Prostate gland (tissue), 2 donors: ENCODE measurements around the gene A1BG. TPM values are rescaled to one million over a fixed set of nuclear protein-coding genes. Genes with fewer than 3 reads are reported as not detected.
"Not testable (repeated sequence)": the region's sequence is repeated elsewhere in the genome, so short reads cannot be mapped to it uniquely, and the experiment has no call there.

Source experiments
- DNase-seq: peaks from one replicate; pipeline ENCODE4 v3.0.0-alpha.2; 2019; ENCODE audit warnings: low spot score
- H3K27ac ChIP-seq, 2 donors: fragments of 200-600 bp; sonication (generic); 2 replicates each; pipeline ENCODE4 v1.5.1; 2017 to 2019
- H3K27me3 ChIP-seq: fragments of 200-600 bp; sonication (generic); replicated peaks from 2 replicates; pipeline ENCODE4 v1.5.1; 2019; ENCODE audit not compliant: insufficient read depth
- H3K36me3 ChIP-seq, 2 donors: fragments of 200-600 bp; sonication (generic); 1 replicate in 1 of 2; 2 replicates in 1 of 2; pipeline versions ENCODE4 v1.5.1 to v1.8.1; 2017 to 2019
- H3K4me1 ChIP-seq: fragments of 200-600 bp; sonication (generic); replicated peaks from 2 replicates; pipeline ENCODE4 v1.5.1; 2019
- H3K4me3 ChIP-seq, 2 donors: fragments of 200-600 bp; sonication (generic); 2 replicates each; pipeline ENCODE4 v1.5.1; 2017 to 2019
- H3K9me3 ChIP-seq: fragments of 200-600 bp; sonication (generic); 2 replicates; pipeline ENCODE4 v1.5.1; 2017
- CTCF ChIP-seq, 4 experiments: fragments of 200-600 bp in 2 of 4; fragments of 450-650 bp in 2 of 4; sonication (generic) in 2 of 4; IDR thresholded peaks; 1 replicate in 3 of 4; 2 replicates in 1 of 4; pipeline ENCODE4 v1.5.1; 2016 to 2019; ENCODE audit warnings: antibody characterized with exemption in 4 of 4, mild to moderate bottlenecking in 2 of 4, moderate library complexity in 2 of 4
- POLR2A ChIP-seq: fragments of 450-650 bp; IDR thresholded peaks from one replicate; pipeline ENCODE4 v1.6.1; 2016; ENCODE audit warnings: antibody characterized with exemption, mild to moderate bottlenecking
- POLR2AphosphoS5 ChIP-seq: sonication (generic); formaldehyde crosslinking; IDR thresholded peaks from one replicate; pipeline ENCODE4 v1.6.1; 2017; ENCODE audit warnings: antibody characterized with exemption
- WGBS: methylation state at CpG from one replicate; pipeline ENCODE4 v1.1.5; 2018; 5-methylcytosine and 5-hydroxymethylcytosine counted together
- intact Hi-C: fragments of 100-400 bp; cut with DNase I; formaldehyde crosslinking; loops from one replicate; pipeline ENCODE4 v1.14.2; 2022
- total RNA-seq, 2 donors: library from RNA; depleted of rRNA; stranded (reverse); fragments of >200 nt; gene quantifications; one replicate each; pipeline ENCODE4 v1.1.0, GENCODE V29; 2016

Gene A1BG
- total RNA-seq, 2 donors from 2014 or later = 5.6 to 25.6 TPM

- peak within 1 kb of the TSS; percentile 87 for H3K4me3 ChIP-seq
- WGBS = under 1% methylated on average over 76 of the region's 83 CpGs
- TF ChIP-seq CTCF (IDR thresholded peaks at IDR 0.05) (peak in 2 of 4 experiments; percentile 38 to 55), POLR2A (peak; percentile 73), POLR2AphosphoS5 (peak; percentile 95)
- H3K36me3 ChIP-seq = no peaks in the 10 kb centered on the region
- H3K27ac ChIP-seq = peak within 1 kb of the TSS; percentile 95 to 97
- H3K9me3 ChIP-seq = no peaks in the 10 kb centered on the region
- intact Hi-C loops = loop anchor here (2.0 kb wide), 1 partner anchor 54 kb away; the partner anchor contains the start of gene ZSCAN22
- peak; percentile 99 for DNase-seq
- peaks cover 10% of the 10 kb centered on the region for H3K4me1 ChIP-seq
- H3K27me3 ChIP-seq = no peaks in the 10 kb centered on the region
These were observed 27.6 kb upstream of the A1BG start, which contains the start of gene ZNF837 for GRCh38 chr19:58380662-58381459. ZNF837 (minus strand) TSS chr19:58381030; CDS start chr19:58369332, 11,698 bp downstream.

GRCh38 chr19:58380037-58380661 is 26.9 kb upstream of the A1BG start:
- intact Hi-C loops = loop anchor here (2.0 kb wide), 1 partner anchor 53 kb away; the partner anchor contains the start of gene ZSCAN22
- no peak for DNase-seq
- 4% methylated on average over 24 of the region's 24 CpGs for WGBS

GRCh38 chr19:58379246-58379645 is 26.0 kb upstream of the A1BG start:
- WGBS = 93% methylated on average over 5 of the region's 6 CpGs
- TF ChIP-seq CTCF (IDR thresholded peaks at IDR 0.05) (no peak), POLR2A (no peak), POLR2AphosphoS5 (no peak)
- Histone ChIP-seq H3K4me1 (peaks cover 4% of the 10 kb centered on the region), H3K9me3 (no peaks in the 10 kb centered on the region), H3K27ac (no peak overlapping the region), H3K27me3 (no peaks in the 10 kb centered on the region), H3K36me3 (no peaks in the 10 kb centered on the region), H3K4me3 (no peak overlapping the region)
- no peak for DNase-seq
- intact Hi-C loops = no loop called here

More at GRCh38 chr19:58380037-58380661, 26.9 kb upstream of the A1BG start:
- Histone ChIP-seq H3K36me3 (no peaks in the 10 kb centered on the region), H3K4me1 (peaks cover 4% of the 10 kb centered on the region), H3K4me3 (peak overlapping the region; percentile 87), H3K27ac (peak overlapping the region; percentile 95 to 97), H3K9me3 (no peaks in the 10 kb centered on the region), H3K27me3 (no peaks in the 10 kb centered on the region)
- TF ChIP-seq CTCF (IDR thresholded peaks at IDR 0.05) = no peak
- no peak for TF ChIP-seq POLR2A
- no peak for TF ChIP-seq POLR2AphosphoS5

- H3K4me1 ChIP-seq, H3K4me3 ChIP-seq, H3K9me3 ChIP-seq, H3K36me3 ChIP-seq, H3K27me3 ChIP-seq, DNase-seq, intact Hi-C loops, H3K27ac ChIP-seq: not testable (repeated sequence)
- WGBS = 86% methylated on average over 7 of the region's 7 CpGs
These were observed 23.4 kb upstream of the A1BG start for GRCh38 chr19:58376724-58377123.

- Histone ChIP-seq H3K27me3 (no peaks in the 10 kb centered on the region), H3K27ac (no peak overlapping the region), H3K9me3 (no peaks in the 10 kb centered on the region), H3K36me3 (no peaks in the 10 kb centered on the region), H3K4me1 (no peaks in the 10 kb centered on the region), H3K4me3 (no peak overlapping the region)
- TF ChIP-seq CTCF (IDR thresholded peaks at IDR 0.05) = no peak
- no peak for TF ChIP-seq POLR2A
- no peak for TF ChIP-seq POLR2AphosphoS5
- WGBS = 89% methylated on average over 4 of the region's 4 CpGs
- DNase-seq = no peak
- intact Hi-C loops = no loop called here
These were observed 20.9 kb upstream of the A1BG start for GRCh38 chr19:58374200-58374599.
